ENCODE results near the gene PTPN1.
A peak's percentile ranks its signal among the peaks of the same experiment; 100 is the strongest.
"Not testable (repeated sequence)": the region's sequence is repeated elsewhere in the genome, so short reads cannot be mapped to it uniquely, and the experiment has no call there.

Gene PTPN1

DNA sequence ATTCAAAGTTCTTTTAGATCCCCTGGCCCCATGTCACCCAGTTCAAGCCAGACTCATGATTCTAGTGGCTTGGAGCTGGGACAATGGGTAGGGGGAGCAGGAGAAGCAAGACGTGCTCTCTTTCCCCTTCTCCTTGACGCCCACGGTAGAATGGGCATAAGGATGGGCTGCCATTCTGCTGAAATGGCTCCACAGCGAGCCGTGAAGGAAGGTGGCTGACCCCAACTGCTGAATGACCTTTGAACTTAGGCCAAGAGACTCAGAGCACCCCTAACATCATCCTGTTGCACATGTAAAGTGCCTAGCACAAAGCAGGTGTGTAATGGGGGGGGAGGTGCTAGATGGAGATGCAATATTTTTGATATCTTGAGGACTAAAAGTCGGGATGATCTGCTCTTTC, 15.8 kb upstream of the PTPN1 start:
- no peak overlapping the region for H3K4me3 Mint-ChIP-seq
- H3K36me3 Mint-ChIP-seq (ENCODE audit: low read depth), result no peaks in the 10 kb centered on the region
- H3K27me3 Mint-ChIP-seq, result no peaks in the 10 kb centered on the region
- H3K27ac Mint-ChIP-seq, result no peak overlapping the region
- no peaks in the 10 kb centered on the region for H3K9me3 Mint-ChIP-seq
- H3K4me1 Mint-ChIP-seq (ENCODE audit: low read depth), result peaks cover 33% of the 10 kb centered on the region

DNA sequence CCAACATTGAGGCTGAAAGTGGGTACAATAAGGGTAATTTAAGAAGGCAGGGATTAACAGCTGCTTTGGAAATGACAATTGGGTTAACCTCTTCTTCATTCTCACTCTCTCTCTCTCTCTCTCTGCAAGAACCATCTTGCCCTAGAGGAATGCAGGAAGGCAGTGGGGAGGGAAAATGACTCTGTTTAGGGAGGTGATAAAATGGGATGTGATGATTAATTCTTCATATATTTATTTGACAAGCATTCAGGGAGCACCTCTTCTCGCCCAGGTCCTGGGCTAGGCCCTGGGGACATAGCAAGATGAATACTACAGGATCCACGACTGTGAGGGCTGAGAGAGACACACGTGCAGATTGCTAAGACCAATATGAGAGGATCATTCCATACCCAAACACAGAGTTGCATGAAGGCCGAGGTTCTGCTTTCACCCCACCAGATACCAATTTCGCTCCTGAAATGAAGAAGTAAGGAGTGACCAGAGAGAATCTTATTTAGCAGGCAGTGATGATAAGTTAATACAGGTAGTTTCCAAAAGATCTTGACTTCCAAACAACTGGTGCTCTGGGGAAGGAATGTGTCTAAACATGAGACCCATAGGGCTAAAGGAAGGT, 13.3 kb upstream of the PTPN1 start:
- H3K4me3 Mint-ChIP-seq, result no peak overlapping the region
- H3K9me3 Mint-ChIP-seq, result no peaks in the 10 kb centered on the region
- H3K4me1 Mint-ChIP-seq (ENCODE audit: low read depth), result peaks cover 33% of the 10 kb centered on the region
- no peaks in the 10 kb centered on the region for H3K36me3 Mint-ChIP-seq (ENCODE audit: low read depth)
- H3K27ac Mint-ChIP-seq, result peak overlapping the region; percentile 34
- H3K27me3 Mint-ChIP-seq, result no peaks in the 10 kb centered on the region

DNA sequence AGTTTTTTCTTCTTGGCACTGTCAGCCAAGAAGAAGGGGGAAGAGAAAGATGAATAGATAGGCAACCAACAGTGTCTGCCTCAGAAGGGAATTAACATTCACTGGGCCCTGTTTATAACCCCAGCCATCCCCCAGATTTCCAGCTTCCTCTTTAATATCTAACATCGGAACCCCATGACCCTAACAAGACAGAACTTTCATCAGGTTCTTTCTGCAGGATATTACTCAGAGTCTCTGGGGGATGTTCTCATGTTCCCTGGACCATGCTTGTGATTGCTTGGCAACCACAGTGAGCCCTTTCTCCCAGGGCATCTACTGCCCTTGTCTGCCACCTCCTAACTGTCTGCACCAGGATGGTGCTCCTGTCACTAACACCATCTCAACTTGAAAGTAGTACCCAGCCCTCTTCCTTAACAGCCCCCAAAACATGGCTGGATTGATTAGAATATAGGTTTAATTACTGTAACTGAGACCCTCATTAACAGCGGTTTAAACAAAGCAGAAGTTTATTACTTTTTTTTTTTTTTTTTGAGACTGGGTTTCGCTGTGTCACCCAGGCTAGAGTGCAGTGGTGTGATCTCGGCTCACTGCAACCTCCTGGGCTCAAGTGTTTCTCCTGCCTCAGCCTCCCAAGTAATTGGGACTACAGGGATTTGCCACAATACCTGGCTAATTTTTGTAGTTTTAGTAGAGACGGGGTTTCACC, 12.0 kb upstream of the PTPN1 start:
- no peaks in the 10 kb centered on the region for H3K27me3 Mint-ChIP-seq
- H3K27ac Mint-ChIP-seq, result peak overlapping the region; percentile 6
- H3K4me1 Mint-ChIP-seq (ENCODE audit: low read depth), result peaks cover 21% of the 10 kb centered on the region
- no peak overlapping the region for H3K4me3 Mint-ChIP-seq
- H3K36me3 Mint-ChIP-seq (ENCODE audit: low read depth), result no peaks in the 10 kb centered on the region
- no peaks in the 10 kb centered on the region for H3K9me3 Mint-ChIP-seq

DNA sequence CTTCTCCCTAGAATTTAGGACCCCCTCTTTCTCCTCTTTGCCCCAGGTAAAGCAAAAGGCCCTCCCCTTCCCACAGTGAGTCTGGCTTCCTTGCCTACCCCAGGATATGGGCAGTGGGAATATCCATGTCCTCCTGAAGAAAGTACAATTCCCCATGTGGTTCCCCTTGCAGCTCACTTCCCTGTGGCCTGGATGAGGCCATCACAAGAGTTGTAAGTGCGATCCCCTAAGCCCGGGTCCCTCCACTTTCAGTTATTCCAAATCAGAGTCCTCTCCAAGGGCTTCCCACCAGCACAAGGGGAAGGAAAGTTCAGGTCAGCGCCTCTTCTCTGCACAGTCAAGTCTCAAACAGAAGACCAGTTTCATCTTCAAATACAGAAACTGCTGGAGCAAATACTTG, 10.2 kb upstream of the PTPN1 start:
- H3K27ac Mint-ChIP-seq, result no peak overlapping the region
- no peaks in the 10 kb centered on the region for H3K27me3 Mint-ChIP-seq
- peaks cover 18% of the 10 kb centered on the region for H3K4me1 Mint-ChIP-seq (ENCODE audit: low read depth)
- H3K4me3 Mint-ChIP-seq, result no peak overlapping the region
- H3K9me3 Mint-ChIP-seq, result no peaks in the 10 kb centered on the region
- no peaks in the 10 kb centered on the region for H3K36me3 Mint-ChIP-seq (ENCODE audit: low read depth)

DNA sequence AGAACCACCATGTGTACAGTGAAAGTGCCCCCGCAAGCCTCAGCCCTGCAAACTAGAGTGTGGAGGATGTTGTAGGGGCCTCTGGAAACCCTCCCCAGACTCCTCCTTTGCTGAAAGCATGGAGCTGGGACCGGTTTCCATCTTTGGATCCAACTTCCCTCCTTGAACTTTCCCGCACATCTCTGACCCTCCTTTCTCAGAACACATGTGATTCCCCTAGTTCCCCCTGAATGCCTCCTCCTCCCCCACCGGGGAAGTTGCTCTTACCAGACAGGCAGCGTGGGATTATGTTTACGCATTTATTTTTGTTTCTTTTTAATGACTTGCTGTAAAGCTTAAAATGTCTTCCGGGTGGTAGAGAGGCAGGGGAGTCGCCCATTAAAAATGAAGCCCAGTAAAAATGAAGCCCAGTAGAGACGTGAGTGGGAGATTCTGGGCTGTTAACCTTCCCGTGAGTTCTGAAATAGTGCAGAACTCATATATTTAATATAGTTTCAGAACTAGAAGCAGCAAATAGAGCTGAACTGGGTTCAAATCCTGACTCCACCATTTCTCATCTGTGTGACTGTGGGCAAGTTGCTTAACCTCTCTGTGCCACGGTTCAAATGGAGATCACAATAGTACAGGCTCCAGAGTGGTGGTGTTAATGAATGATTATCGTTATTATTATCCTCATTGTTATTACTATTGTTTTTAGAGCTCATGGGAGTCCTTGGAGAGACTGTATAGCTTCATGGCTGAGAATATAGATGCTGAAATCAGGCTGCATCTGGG, 8.0 kb upstream of the PTPN1 start:
- no peaks in the 10 kb centered on the region for H3K27me3 Mint-ChIP-seq
- no peaks in the 10 kb centered on the region for H3K36me3 Mint-ChIP-seq (ENCODE audit: low read depth)
- H3K27ac Mint-ChIP-seq, result no peak overlapping the region
- H3K9me3 Mint-ChIP-seq, result no peaks in the 10 kb centered on the region
- peaks cover 12% of the 10 kb centered on the region for H3K4me1 Mint-ChIP-seq (ENCODE audit: low read depth)
- H3K4me3 Mint-ChIP-seq, result no peak overlapping the region

DNA sequence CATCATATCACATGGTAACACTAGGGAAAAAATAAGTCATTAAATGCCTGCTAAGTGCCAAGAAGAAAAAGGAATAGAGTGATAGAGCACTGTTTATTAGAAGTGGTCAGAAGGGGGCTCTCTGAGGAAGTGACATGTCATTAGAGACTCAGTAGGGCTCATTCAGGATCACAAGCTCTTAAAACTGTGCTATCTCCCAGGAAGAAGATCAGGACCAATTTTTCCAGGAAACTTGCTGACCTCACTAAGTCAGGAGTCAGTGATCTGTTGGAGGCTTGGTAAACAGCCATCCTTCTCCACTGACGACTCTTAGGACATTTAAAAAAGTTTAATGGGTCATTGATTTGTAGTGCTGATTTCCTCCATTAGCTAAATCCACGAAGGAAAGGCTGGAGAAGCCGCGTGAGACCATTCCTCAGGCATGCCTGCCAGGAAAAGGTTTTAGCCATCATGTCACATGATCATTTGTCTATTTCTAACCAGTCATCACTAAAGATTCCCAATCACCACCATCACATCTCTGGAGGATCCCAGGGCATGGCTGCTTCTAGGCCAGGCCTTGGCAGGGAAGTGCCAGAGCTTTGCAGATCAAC, 5.9 kb upstream of the PTPN1 start:
- Mint-ChIP-seq H3K9me3 (no peaks in the 10 kb centered on the region), H3K4me1 (ENCODE audit: low read depth) (peaks cover 17% of the 10 kb centered on the region), H3K36me3 (ENCODE audit: low read depth) (no peaks in the 10 kb centered on the region), H3K4me3 (no peak overlapping the region), H3K27ac (no peak overlapping the region), H3K27me3 (no peaks in the 10 kb centered on the region)

DNA sequence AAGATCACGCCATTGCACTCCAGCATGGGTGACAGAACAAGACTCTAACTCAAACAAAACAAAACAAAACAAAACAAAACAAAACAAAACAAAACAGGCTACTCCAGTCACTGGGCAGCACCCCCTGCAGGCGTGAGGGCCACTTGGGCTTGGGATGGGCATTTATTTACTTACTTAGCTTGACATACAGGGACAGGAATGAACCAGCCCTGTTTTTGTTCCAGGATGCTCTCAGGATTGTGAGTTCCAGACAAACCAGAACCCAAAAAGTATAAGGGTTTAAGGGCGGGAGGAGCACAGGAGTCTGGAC, 4.0 kb upstream of the PTPN1 start:
- no peaks in the 10 kb centered on the region for H3K27me3 Mint-ChIP-seq
- no peaks in the 10 kb centered on the region for H3K9me3 Mint-ChIP-seq
- H3K4me3 Mint-ChIP-seq, result no peak overlapping the region
- H3K27ac Mint-ChIP-seq, result no peak overlapping the region
- H3K4me1 Mint-ChIP-seq (ENCODE audit: low read depth), result peaks cover 27% of the 10 kb centered on the region
- peaks cover 6% of the 10 kb centered on the region for H3K36me3 Mint-ChIP-seq (ENCODE audit: low read depth)

DNA sequence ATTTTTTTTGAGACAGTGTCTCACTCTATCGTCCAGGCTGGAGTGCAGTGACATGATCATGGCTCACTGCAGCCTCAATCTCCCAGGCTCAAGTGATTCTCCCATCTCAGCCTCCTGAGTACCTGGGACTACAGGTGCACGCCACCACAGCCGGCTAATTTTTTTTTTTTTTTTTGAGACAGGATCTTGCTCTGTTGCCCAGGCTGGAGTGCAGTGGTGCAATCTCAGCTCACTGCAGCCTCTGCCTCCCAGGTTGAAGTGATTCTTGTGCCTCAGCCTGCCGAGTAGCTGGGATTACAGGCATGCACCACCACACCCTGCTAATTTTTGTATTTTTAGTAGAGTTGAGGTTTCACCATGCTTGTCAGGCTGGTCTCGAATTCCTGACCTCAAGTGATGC, 2.4 kb upstream of the PTPN1 start:
- H3K4me1 Mint-ChIP-seq (ENCODE audit: low read depth), result peaks cover 40% of the 10 kb centered on the region
- H3K36me3 Mint-ChIP-seq (ENCODE audit: low read depth); H3K9me3 Mint-ChIP-seq; H3K27ac Mint-ChIP-seq; H3K4me3 Mint-ChIP-seq; H3K27me3 Mint-ChIP-seq: not testable (repeated sequence)

DNA sequence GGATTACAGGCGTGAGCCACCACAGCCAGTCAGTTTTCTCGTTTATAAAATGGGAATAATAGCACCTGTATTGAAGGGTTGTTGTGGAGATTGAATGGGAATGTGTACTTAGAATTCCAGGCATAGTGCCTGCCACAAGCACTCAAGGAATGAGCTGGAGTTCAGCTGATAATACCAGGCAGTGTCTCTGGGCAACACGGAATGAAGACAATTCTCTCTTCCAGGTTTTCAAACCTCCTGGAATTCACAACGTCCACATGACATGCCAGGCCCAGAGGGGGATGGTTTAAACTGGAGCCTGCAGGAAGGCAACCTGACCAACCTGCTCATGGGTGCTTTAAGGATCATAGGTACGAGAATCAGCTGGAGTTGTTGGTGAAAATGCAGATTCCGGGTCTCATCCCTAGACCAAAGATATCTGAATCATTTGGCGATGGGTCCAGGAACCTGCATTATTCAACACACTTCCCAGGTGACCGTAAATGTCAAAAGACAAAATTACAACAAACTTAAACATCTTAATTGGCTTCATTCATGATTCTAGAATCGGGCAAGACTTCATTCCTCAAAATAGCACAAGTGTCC, 1.9 kb upstream of the PTPN1 start:
- Mint-ChIP-seq H3K4me1 (ENCODE audit: low read depth) (peaks cover 45% of the 10 kb centered on the region), H3K27me3 (no peaks in the 10 kb centered on the region), H3K27ac (no peak overlapping the region), H3K36me3 (ENCODE audit: low read depth) (peaks cover 9% of the 10 kb centered on the region), H3K9me3 (no peaks in the 10 kb centered on the region), H3K4me3 (no peak overlapping the region)

DNA sequence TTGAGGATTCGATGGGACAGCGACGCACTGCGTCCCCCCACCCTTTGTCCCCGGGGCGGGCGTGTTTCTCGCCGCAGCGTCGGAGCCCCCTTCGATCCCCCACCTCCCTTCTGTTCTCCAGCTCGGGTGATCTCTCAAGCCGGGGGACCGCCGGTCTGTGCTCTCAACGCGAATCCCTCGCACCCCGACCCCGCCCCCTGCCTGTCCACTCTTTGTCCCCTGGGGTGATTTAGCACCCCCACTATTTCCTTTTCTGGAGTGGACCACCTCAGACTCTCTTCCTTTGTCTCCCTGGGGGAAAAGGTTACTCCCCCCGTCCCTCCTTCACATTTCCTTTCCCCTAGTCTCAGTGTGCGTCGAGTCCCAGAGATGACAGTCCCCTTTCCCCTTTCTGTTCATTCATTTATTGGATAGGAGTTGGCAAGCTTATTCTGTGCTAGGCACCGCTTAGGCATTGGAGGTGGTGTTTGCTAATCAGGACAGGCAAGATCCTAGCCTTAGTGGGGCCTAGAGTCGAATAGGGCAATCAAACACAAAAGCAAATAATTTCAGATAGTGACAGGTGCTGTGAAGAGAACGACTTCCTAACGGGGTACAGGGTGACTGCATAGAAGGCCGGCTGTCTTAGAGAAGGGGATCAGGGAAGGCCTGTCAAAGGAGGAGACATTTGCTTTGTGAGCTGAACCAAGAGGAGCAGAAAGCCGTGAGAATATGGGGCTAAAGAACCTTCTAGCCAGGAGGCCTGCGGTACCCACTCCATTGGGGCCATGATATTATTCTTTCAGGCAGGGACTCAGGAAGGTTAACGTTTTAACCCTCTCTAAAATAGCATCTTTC, 741 bp downstream of the PTPN1 start:
- H3K36me3 Mint-ChIP-seq (ENCODE audit: low read depth), result peaks cover 21% of the 10 kb centered on the region
- peaks cover 63% of the 10 kb centered on the region for H3K4me1 Mint-ChIP-seq (ENCODE audit: low read depth)
- H3K27ac Mint-ChIP-seq, result peak overlapping the region; percentile 85

DNA sequence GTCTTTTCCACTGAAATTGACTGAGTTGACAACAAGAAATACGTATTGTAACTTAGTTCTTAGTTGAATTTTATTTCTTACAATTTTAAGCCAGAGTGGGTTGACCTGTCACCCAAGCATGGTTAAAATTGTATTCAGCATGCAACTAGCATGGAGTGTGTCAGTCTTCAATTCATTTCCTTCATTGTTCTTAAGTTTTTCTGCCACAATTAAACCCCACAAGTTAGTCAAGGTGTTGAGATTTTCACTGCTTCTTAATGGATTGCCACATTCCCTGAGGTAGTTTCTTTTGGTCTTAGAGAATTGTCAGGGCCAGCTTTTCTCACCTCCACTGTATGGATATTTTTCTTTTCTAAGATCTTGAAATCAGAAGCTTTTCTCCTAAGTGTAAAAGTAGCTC, 2.1 kb downstream of the PTPN1 start:
- Mint-ChIP-seq H3K27ac (peak overlapping the region; percentile 97), H3K27me3 (no peaks in the 10 kb centered on the region), H3K36me3 (ENCODE audit: low read depth) (peaks cover 26% of the 10 kb centered on the region), H3K4me1 (ENCODE audit: low read depth) (peaks cover 77% of the 10 kb centered on the region), H3K9me3 (no peaks in the 10 kb centered on the region), H3K4me3 (peak overlapping the region; percentile 97)

More for the DNA sequence above, 741 bp downstream of the PTPN1 start:
- H3K9me3 Mint-ChIP-seq, result no peaks in the 10 kb centered on the region
- peak overlapping the region; percentile 97 for H3K4me3 Mint-ChIP-seq
- no peaks in the 10 kb centered on the region for H3K27me3 Mint-ChIP-seq

DNA sequence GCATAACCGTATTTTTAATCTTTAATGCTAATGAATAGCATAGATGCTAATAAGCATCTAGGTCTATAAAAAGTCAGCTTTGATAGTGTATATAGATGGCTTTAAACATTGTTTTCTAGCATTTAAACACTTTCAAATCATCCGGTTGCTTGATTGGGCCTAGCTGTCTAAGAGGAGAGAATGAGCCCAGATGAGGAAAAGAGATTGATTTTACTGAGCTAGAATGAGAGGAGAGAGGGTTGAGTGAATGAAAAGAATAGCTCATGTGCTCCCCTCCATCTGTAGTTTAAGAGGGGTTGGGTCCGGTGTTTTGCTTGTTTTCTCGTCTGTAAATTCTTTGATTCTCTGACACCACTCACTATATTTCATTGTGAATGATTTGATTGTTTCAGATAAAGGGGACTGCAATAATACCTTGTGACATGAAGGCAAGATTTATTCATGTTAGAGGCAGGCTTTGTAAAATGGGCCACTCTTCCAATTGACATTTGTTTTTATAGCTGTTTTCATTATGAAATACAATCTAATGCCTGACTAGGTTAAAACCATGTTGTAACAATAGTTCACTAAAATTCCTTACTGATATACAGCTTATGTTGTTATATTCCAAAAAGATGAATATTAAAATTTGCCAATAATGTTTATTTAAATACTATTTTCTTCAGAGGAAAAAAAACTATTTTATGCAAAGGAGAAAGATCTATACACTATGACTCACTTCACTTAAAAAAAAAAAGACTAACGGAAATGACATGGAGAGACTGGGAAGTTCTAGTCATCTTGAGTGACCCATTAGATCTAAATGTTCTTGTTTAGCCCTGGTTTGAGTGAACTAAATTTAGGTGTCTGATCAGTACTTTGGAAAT, 3.2 kb downstream of the PTPN1 start:
- Mint-ChIP-seq H3K36me3 (ENCODE audit: low read depth) (peaks cover 30% of the 10 kb centered on the region), H3K27ac (peak overlapping the region; percentile 97), H3K4me1 (ENCODE audit: low read depth) (peaks cover 87% of the 10 kb centered on the region), H3K4me3 (peak overlapping the region; percentile 97), H3K27me3 (no peaks in the 10 kb centered on the region), H3K9me3 (no peaks in the 10 kb centered on the region)

DNA sequence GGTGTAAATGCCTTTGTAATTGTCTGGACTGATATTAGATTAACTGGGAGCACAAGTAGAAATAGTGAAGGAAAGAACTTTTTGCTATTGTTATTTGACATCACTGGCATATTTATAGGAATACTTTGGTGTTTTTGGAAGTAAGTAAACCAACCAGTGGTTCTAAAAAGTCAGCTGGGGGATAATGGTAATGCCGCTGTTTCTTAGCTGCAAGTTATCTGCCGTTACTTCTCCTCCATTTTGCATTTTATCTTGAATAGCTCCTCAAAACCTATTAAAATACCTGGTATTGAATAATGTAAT, 3.8 kb downstream of the PTPN1 start:
- Mint-ChIP-seq H3K4me3 (peak overlapping the region; percentile 97), H3K9me3 (no peaks in the 10 kb centered on the region), H3K27me3 (no peaks in the 10 kb centered on the region), H3K4me1 (ENCODE audit: low read depth) (peaks cover 87% of the 10 kb centered on the region), H3K36me3 (ENCODE audit: low read depth) (peaks cover 33% of the 10 kb centered on the region), H3K27ac (peak overlapping the region; percentile 97)

DNA sequence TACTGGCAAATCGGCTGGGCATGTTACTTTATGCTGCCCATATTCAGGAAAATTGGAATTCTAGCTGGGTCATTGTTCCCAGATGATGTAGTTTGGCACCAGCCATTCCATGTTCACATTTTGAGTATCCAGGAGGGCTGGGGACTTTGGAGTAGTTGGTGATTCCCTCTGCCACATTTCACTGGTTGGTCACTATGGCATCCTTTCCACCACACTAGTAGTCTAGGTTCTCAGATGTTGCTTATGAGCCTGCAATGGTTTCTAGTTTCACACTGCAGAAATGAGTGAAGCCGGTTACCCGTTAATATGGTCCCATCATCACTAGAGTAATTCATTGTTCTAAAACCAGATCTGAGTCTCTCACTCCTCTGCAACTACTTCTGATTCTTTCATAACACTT, 4.6 kb downstream of the PTPN1 start:
- peaks cover 88% of the 10 kb centered on the region for H3K4me1 Mint-ChIP-seq (ENCODE audit: low read depth)
- H3K36me3 Mint-ChIP-seq (ENCODE audit: low read depth), result peaks cover 41% of the 10 kb centered on the region
- peak overlapping the region; percentile 97 for H3K27ac Mint-ChIP-seq
- no peaks in the 10 kb centered on the region for H3K27me3 Mint-ChIP-seq
- H3K4me3 Mint-ChIP-seq, result peak overlapping the region; percentile 97
- H3K9me3 Mint-ChIP-seq, result no peaks in the 10 kb centered on the region
